ENCODE data around the gene NDOR1.

The NDOR1 gene

DNA sequence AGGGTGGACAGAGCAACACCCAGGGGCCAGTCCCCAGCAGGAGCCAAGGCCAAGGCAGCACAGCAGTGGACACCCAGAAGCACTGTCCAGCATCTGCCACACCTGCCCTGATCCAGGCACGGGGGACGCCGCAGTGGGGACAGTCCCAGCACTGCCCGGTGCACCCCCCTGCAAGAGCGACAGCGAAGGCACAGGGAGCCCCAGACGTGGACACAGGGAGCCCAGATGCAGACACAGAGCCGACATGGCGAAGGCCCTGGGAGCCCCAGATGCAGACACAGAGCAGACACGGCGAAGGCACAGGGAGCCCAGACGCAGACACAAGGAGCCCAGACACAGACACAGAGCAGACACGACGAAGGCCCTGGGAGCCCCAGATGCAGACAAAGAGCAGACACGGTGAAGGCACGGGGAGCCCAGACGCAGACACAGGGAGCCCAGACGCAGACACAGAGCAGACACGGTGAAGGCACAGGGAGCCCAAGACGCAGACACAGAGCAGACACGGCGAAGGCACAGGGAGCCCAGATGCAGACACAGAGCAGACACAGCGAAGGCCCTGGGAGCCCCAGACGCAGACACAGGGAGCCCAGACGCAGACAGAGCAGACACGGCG lies 21.4 kb upstream of the NDOR1 start:
- no peak for DNase-seq

- no peak for DNase-seq
Observed at GRCh38 chr9:137184881-137185660, 20.4 kb upstream of the NDOR1 start.

DNA sequence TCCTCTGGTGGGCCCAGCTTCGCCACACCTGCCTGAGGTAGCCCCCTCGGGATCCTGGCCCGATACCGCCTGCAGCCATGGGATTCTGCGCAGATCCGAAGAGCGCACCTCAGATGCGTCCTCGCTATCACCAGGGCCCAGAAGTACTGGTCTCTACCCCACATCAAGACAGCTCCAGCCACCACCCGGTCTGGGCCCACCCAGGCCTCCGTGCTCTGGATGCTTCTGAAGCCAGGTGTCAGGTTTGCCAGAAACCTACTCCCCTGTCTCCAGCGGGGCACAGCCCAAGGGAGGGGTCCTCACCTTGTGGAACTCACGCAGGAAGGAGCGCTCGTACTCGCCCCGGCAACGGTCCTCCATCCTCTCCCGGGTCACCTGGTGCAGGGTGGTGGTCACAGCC lies 19.6 kb upstream of the NDOR1 start:
- no peak for DNase-seq

- no peak for DNase-seq
Observed at GRCh38 chr9:137186385-137186784, 19.1 kb upstream of the NDOR1 start.

DNA sequence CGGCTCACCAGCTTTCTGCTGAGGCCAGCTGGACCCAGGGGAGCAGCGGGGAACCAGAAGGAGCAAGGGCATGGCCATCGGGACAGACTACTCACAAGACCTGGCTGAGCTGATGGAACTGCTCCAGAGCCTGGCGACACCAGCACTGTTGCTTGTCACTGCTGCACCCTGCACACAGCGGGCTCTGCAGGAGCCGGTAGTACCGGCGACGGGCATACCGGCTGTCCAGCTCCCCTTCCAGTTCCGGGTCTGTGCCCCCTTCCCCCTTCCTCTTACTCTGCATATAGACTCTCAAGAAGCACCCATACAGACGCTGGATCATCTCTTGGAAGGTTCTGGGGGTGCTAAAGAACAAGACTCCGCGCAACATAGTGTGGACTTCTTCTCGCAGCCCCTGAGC lies 18.1 kb upstream of the NDOR1 start:
- DNase-seq, result no peak

DNA sequence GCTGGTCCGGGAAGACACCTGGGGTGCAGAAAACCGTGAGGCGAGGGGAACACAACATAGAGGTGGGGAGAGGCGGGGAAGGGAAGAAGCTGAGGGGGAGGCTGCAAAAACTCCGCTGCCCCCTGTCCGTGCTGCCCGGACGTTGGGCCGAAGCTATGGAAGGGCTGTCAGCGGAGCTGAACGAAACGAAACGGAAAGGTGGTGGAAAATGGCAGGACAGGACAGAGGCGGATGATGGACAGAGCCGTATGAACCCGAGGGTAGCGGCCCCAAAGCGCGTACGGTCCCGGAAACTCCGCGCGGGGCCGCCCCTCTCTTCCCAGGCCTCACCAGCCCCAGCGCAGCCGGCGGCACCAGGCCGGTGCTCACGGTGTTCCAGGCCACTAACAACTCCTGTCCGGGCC lies 17.4 kb upstream of the NDOR1 start:
- DNase-seq, result no peak

- peak; percentile 73 for DNase-seq
Observed at GRCh38 chr9:137188490-137189296, 16.8 kb upstream of the NDOR1 start, which contains the start of the genes ANAPC2 and SSNA1. Gene ANAPC2 (minus strand): TSS chr9:137188560. CDS start chr9:137188532, 28 bp downstream. Gene SSNA1 (plus strand): TSS chr9:137188676. CDS start chr9:137188727, 51 bp downstream.

DNA sequence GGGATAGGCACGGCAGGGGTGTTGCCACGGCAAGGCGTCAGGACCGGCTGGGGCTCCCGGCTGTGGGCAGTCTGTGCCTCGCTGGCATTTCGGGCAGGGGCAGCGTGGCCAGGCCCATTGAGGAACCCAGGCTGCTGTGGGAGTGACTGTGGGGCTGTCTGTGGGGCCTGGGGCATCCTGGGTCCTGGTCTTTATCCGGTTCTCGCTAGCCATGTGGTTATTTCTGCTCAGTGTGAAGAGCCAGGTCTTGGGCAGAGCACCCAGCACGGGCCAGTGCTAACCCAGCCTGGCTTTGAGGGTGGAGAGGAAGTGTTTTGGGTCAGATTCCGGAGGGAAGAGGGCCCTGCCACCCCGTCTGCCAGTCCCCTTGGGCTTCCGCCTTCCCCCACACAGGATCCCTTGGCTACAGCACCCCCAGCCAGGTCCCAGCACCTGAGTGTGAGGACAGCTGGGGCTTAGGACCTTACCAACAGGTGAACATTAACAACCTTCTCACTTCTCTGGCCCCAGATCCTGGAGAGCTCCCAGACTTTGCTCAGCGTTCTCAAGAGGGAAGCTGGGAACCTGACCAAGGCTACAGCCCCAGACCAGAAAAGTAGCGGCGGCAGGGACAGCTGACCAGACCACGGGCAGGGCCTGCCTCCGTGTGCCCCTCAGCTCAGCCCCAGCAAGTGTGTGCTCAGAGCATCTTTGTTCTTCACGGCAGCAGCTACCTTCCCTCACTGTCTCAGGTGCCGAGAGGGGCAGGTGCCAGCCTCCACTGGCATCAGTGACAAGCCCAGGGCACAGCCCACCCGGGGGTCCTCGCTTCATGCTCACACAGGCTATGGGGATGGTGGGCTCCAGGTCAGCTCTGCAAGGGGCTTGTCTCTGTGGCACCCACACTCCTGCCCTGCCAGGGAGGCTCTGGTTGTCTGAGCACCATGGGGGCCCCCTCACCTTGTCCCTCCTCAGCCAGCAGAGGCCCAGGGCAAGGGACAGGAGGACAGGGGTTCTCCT lies 15.9 kb upstream of the NDOR1 start:
- no peak for DNase-seq

DNA sequence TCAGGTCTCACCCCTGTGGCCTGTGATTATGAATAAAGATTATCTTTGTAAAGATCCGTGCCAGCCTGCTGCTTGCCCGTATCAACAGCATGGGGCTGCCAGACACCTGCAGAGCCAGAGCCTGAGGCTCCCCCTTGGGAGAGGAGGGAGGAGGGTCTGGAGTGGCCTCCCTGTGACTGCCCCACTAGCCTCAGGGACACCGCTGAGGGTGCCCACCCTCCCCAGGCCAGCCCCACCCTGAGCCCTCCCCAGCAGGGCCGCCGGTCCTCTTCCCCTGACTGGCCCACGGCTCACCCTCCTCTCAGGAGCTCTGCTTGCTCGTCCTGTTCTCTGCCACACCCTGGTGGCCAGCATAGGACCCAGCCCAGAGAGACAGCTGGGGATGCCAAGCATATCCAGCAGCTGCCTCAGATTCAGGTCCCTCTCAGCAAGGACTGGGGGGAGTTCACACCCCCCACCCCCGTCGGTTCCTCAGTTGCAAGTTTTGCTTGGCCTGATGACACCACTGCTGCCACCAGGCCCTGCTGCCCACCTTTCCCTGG lies 15.1 kb upstream of the NDOR1 start:
- no peak for DNase-seq

DNA sequence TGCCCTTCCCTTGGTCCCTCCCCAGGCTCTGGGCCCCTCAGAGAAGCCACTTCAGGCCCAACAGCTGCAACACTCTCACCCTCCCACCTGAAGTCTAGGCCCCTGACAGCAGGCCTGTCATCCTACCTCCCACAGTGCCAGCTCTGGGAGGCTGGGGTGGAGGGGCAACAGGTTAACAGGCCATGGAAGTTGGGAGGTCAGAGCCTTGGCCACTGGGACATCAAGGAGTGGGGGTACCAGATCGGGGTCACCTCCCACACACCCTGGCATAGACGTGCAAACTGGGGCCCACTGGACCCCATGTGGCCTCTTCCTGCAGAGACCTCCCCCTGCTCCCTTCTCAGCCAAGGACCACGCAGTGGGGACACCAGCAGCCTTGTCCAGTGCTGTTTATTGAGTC lies 14.3 kb upstream of the NDOR1 start:
- no peak for DNase-seq

- no peak for DNase-seq
Observed at GRCh38 chr9:137191691-137192447, 13.6 kb upstream of the NDOR1 start.

DNA sequence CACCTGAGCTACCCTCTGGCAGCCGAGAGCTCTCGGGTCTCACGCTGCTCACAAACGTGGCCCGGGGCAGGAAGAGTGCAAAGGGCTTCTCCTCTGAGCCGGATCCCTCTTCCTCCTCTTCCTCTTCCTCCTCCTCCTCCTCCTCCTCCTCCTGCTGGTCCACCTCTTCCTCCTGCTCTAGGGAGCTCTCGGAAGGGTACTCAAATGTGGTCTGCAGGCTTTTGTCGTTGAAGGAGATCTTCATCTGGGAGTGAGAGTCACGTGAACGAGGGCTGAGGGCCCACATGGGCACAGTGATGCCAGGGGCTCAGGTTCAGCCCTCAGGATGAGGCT lies 13.1 kb upstream of the NDOR1 start:
- DNase-seq, result no peak

GRCh38 chr9:137192859-137193258 lies 12.6 kb upstream of the NDOR1 start:
- no peak for DNase-seq

DNA sequence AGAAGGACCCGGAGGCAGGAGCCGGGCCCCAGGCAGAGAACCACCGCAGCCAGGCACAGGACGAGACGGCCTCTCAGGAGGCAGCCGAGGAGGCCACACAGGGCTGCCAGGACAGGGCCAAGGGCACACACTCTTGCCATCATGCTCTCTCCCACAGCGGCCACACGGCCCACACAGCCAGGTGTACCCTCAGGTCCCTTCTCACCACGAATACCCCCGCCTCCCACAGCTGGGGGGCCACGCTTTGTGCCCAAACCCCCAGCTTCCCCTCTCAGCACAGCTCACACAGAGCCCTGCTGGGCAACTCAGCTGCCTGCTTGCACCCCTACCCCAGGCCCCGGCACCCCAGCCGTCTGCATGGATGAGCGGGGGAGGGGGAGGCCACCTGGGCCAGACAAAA lies 11.7 kb upstream of the NDOR1 start:
- no peak for DNase-seq

GRCh38 chr9:137194388-137194787 lies 11.1 kb upstream of the NDOR1 start:
- DNase-seq, result no peak

- peak; percentile 78 for DNase-seq
Observed at GRCh38 chr9:137194909-137195308, 10.6 kb upstream of the NDOR1 start.

- DNase-seq, result peak; percentile 96
Observed at GRCh38 chr9:137195525-137196220, 9.8 kb upstream of the NDOR1 start.

GRCh38 chr9:137198051-137198901 lies 7.2 kb upstream of the NDOR1 start:
- no peak for DNase-seq

DNA sequence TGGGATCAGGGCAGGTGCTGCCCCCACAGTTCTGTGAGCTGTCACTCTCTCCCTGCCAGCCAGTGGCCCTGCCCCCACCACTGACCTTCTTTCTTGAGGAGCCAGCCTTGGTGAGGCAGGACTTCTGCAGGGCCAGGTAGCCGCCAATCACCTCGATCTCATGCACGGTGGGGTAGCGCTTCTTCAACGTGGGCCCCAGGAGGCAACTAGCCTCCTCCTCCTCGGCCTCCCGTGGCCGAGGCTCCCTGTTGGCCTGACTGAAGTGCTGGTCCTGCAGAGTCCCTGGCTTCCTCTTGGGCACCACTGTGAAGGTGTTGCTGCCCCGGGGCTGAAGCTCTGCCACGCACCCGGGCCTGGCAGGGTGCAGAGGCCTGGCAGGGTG lies 6.6 kb upstream of the NDOR1 start:
- DNase-seq, result no peak

Measured in NCI-H1105 treated with DMSO at 0.1 percent for 48 hours (cell line).